ENCODE data around the gene GNAT1.
"Not testable (repeated sequence)": the region's sequence is repeated elsewhere in the genome, so short reads cannot be mapped to it uniquely, and the experiment has no call there.

The GNAT1 gene

DNA sequence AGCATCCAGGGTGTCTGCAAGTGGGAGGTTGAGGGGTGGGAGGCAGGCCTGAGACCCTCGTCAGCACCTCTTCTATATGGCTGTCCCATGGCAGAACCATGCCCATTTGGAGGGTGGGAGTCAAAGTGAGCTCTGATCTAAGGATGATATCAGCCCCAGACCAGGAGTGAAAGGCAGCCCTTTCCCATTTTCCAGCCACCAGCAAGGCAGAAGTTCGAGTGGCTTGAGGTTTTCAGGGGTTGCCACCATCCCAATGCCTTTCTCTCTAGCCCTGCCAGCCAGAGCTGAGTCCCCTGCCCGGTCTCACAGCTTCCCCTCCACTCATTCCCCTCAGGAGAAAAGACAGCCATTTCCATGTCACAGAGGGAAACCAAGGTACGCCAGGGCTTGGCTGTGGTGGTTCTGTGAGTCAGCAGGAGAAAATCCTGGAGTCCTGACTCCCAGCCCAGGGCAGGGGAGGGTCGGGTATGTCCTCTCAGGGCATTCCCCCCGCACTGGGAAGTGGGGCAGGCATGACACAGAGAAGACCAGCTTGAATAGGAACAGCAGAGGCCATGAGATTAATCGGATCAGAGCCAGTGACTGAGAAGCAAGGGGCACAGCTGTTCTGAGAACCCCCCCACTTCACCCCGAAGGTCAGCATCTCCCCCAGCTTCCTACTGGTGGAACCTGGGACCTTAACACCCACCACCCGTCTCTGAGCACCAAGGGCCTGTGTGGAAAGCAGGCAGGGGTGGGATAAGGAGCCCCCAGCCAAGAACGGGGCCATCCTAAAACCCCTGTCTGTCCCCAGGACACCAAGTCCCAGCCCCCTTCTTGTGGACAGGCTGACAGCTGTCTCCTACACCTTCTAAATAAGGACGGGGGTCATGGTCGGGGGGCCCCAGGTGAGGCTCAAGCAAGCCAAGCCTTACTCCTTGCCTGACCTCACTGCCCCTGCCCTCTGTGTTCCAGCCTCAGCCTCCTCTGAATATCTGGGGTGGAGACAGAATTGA is 12.7 kb downstream of the GNAT1 start:
- DNase-seq, result no peak

- no peak for DNase-seq
Observed at GRCh38 chr3:50204804-50205412, 13.5 kb downstream of the GNAT1 start, which contains the start of gene SLC38A3. Gene SLC38A3, plus strand, starts transcription at chr3:50205271. Its CDS starts 8,929 bp downstream, at chr3:50214200.

- no peak for DNase-seq
Observed at GRCh38 chr3:50205413-50206276, 14.2 kb downstream of the GNAT1 start.

DNA sequence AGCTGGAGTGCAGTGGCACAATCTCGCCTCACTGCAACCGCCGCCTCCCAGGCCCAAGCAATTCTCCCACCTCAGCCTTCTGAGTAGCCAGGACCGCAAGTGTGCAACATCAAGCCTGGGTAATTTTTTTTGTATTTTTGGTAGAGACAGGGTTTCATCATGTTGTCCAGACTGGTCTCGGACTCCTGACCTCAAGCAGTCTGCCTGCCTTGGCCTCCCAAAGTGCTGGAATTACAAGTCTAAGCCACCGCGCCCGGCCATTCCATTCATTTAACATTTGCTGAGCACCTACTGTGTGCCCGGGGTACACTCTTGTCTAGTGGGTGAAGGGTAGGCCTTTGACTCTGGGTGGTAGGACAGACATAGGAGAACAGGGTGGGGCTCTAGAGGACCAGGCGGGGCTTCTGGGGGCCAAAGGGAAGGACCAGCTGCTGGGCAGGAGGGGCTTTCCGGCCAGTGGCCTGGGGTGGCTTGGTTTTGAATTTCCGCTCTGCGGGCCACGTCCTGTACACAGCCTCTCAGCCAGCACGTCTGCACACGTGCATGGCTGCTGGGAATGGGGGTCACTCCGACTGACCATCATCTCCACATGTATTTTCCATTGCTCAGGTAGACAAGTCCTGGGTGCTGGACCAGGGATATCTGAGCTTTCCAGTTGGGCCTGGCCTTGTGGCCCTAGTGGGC is 16.1 kb downstream of the GNAT1 start:
- DNase-seq, result no peak

DNA sequence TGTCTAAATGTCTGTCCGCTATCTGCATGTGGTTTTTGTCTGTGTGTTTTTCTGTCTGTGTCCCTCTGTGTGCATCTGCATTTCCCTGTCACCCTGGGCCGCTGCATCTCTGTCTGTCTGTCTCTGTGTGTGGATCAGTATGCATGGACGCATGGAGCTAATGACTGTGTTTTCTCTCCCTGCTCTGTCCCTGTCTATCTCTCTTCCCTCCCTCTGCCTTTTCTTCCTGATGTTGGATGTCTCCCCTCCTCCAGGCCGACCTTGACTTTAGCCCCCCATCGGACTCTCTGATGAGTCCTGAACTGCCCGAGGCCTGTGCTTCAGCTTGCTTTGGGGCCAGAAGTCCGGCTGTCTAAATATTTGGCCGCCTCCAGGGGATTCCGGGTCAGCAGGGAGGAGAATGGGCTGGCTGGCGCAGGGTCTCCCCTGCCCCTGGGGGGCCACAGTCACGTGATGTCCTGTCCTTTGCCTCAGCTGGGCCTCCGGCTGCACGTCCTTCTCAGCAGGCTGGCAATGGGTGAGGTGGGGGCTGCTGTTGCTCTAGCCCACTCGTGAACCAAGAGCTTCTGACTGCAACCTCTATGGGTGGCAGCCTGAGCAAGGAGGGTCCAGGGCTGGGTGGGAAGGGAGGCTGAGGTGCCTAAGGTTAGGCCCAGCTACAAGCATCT is 17.4 kb downstream of the GNAT1 start:
- no peak for DNase-seq

GRCh38 chr3:50210176-50210509 is 18.7 kb downstream of the GNAT1 start:
- no peak for DNase-seq

DNA sequence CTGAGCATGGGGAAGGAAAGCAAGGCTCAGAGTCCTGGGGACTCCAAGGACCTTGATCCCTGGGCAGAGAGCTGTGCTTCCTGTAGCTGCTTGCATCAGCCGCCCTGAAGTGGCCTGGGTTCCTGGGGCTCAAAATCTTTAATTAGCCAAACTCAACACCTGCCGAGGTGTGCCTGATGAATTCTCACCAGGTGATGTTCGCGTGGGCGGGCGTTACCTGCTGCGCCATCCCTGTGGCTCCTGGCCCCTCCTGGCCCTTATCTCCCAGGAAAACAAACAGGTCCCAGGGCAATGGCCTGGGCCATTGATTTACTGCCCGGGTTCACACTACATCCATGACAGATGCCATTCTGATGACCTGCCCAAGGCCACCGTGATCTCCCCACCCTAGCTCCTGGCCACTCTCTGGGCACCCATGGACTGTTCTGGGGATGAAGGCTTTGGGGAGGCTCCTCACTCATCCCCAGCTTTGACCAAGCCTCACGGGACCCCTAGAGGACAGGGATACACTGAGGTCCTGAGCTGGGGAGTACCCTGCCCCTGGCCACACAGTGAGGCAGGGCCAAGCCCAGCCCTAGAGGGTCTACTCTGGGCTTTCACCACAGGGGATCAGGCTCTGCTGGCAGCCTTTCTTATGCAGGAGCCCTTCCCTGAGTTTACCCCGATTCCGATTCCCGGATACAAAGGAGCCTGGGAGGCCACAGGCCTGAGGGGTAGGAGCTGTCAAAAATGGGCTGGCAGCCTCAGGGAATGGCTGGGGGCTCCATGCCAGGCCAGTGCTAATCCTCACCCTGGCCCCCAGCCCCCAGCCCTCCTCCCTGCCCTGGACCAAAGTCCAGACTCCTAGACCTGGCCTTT is 19.3 kb downstream of the GNAT1 start:
- DNase-seq, result no peak

- not testable (repeated sequence) for DNase-seq
Observed at GRCh38 chr3:50211368-50211717, 19.9 kb downstream of the GNAT1 start.

- DNase-seq, result no peak
Observed at GRCh38 chr3:50211930-50212329, 20.5 kb downstream of the GNAT1 start.

DNA sequence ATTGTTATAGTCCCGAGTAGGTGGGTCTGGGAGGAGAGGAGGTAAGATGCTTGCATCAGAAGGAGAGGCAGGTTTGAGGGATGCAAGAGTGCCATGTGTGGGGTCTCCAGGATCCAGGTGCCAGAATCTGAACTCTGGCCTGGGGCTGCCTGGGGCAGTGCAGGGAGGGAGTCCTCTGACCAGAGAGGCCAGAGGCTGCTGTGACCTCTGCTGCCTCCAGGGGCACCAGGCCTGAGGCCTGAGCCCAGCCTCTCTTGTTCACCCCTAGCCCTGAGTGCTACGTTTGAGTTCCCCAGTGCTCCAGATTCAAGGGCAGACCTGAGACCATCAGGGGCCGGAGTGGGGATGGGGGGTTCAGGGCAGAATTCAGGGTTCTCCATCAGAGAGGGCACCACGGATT is 21.1 kb downstream of the GNAT1 start:
- DNase-seq, result no peak

DNA sequence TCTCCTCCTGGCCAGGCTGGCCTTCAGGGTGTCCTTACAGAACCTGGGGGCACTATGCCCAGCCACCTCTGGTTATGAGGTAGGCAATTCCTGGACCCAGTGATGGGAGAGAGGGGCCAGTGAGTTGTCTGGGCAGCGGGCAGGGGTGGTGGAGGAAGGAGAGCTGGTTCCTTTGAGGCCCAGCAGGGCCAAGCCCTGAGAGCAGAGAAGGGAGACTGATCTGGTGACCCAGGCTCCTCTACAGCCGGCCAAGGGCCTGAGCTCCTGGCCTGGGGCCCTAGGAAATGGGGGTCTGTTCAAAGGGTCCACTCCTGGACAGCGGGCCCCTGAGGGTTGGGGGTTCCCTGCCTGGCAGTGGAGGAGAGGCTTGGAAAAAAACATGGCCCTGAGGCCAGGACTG is 21.6 kb downstream of the GNAT1 start:
- no peak for DNase-seq

GRCh38 chr3:50213373-50213772 is 22.0 kb downstream of the GNAT1 start:
- DNase-seq, result no peak

- no peak for DNase-seq
Observed at GRCh38 chr3:50214824-50215223, 23.4 kb downstream of the GNAT1 start.

- DNase-seq, result no peak
Observed at GRCh38 chr3:50215529-50215928, 24.1 kb downstream of the GNAT1 start.

DNA sequence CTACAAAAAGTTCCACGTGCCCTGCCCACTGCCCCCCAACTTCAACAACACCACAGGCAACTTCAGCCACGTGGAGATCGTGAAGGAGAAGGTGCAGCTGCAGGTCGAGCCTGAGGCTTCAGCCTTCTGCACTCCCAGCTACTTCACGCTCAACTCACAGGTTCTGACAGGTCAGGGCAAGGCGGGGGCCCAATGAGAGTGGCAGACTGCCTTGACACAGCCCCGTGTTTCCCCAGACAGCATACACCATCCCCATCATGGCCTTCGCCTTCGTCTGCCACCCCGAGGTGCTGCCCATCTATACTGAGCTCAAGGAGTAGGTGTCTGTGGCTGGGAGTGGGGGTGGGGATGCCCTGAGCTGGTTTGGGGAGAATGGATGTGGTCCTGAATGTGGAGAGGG is 26.3 kb downstream of the GNAT1 start:
- DNase-seq, result no peak

DNA sequence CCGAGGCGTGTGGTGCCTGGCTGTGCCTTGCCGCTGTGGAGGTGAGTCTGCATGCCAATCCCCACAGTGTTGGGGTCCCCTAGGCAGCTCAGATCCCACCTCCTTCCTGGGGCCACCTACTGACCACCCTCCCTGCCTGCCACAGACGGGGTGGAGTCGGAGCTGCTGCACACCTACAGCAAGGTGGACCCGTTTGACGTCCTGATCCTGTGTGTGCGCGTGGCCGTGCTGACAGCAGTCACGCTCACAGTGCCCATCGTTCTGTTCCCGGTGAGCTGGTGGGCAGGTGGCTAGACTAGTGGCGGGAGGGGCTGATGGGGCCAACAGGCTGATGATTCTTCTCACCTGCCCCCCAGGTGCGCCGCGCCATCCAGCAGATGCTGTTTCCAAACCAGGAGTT is 27.0 kb downstream of the GNAT1 start:
- no peak for DNase-seq

DNA sequence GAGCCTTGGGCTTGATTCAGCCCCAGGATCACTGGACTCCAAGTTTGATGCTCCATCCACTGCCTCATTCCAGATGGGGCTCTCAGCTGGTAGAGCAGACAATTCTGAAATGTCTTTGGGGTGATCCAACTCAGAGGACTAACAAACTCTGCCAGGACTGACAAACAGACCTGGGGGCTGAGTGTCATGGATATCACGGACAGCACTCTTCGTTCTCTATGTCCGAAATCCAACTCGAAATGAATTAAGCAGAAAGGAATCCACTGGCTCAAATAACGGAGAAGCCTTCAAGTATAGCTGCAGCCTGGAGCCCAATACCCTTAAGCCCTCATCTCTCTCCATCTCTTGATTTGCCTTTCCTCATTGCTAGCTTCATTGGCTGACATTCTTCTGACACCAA is 27.9 kb downstream of the GNAT1 start:
- DNase-seq, result no peak

DNA sequence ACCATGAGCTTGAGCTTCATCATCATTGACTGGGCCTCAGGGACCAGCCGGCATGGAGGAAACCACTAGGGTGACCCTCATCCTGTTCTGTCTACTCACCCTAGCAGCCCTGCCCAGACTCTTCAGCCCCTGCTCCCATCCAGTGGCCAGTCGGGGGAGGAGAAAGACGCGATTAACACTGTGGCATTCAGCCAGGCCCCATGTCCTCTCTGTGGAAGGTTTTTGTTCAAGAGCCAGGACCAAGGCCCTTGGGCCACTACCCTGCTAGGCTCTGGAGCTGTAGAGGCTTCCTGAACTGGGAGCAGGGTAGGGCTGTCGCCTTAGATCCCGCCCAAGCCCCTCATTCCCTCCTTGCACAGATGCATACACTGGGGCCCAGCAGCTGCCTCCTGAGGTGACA is 28.7 kb downstream of the GNAT1 start:
- no peak for DNase-seq

DNA sequence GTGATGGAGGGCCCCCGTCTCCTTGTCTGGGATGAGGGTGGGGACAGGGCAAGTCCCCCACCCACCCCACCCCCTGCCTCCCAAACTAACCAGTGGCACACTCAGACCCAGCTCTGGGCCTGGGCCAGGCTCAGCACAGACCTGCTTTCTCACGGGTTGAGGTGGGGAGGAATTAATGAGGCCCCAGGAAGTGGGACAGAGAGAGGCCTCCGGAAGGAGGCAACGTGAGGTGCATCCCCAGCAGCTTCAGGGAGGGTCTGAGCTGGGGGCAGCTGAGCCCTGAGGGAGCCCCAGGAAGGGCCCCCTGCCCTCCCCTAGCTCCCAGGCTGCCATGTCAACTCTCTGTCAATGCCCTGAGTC is 29.6 kb downstream of the GNAT1 start:
- DNase-seq, result no peak

GRCh38 chr3:50221411-50222168 is 30.2 kb downstream of the GNAT1 start:
- DNase-seq, result no peak

DNA sequence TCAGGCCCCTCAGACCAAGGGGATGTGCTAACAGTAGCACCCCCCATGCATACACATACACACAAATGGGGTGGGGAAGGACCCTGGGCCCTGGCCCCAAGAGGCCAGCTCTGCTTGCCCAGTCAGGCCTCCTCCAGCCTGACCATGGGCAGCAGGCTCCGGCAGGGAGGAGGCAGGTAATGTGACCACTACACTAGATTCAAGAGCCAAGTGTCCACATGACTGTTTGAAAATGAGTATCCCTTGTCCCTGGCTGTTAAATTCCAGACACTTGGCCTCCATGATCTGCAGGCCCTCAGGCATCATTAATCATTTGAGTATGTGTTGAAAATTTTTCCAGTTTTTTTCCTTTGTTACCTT is 30.7 kb downstream of the GNAT1 start:
- DNase-seq, result no peak

Measured in NCI-H2029 (cell line).